ENCODE measurements around the gene MRM3. TPM values are rescaled to one million over a fixed set of nuclear protein-coding genes. Genes with fewer than 3 reads are reported as not detected.
"Not testable (repeated sequence)": the region's sequence is repeated elsewhere in the genome, so short reads cannot be mapped to it uniquely, and the experiment has no call there.

Gene MRM3
- polyA plus RNA-seq, 4 donors = 9.2 to 19.5 (median 14.5) TPM

DNA sequence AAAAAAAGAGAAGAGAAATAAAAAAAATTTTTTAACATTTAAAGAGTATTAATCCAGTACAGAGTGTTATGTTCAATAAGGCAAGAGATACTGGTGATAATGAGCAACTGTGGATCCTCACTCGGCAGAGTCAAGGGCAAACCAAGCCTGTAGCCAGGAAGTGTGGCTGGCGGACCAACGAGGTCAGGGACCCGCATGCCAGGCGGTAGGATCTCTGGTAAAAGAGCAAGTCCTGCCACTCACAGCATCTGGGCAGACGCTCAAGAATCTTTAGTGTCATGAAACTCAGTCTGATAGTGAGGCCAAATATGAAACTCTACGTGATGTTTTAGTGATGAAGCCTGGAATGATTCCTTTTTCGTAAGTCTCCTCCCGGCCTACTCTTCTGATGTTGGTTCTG lies 21.8 kb upstream of the MRM3 start:
- no peak for DNase-seq
- H3K36me3 ChIP-seq (ENCODE audit: control insufficient read depth in 3 of 3, insufficient read depth in 2 of 3, low read depth in 1 of 3, low read length in 3 of 3) = peaks cover 5 to 60% (median 8%) of the 10 kb centered on the region in 3 donors
- H3K27me3 ChIP-seq (ENCODE audit: control insufficient read depth in 3 of 3, insufficient read depth in 3 of 3, low read length in 3 of 3) = no peaks in the 10 kb centered on the region
- no peak overlapping the region for H3K4me3 ChIP-seq (ENCODE audit: low read depth in 1 of 3, low read length in 3 of 3)
- H3K9me3 ChIP-seq (ENCODE audit: control insufficient read depth in 2 of 2, insufficient read depth in 1 of 2, low read depth in 1 of 2, low read length in 1 of 2) = no peaks in the 10 kb centered on the region
- no peaks in the 10 kb centered on the region for H3K4me1 ChIP-seq (ENCODE audit: control insufficient read depth in 3 of 3, insufficient read depth in 2 of 3, low read depth in 1 of 3, low read length in 2 of 3)
- no peak overlapping the region for H3K27ac ChIP-seq (ENCODE audit: low read depth in 1 of 3, low read length in 2 of 3)
- no peak for FAIRE-seq
- WGBS, 3 donors = 89 to 91% (median 91%) methylated on average over 9 of the region's 9 CpGs

DNA sequence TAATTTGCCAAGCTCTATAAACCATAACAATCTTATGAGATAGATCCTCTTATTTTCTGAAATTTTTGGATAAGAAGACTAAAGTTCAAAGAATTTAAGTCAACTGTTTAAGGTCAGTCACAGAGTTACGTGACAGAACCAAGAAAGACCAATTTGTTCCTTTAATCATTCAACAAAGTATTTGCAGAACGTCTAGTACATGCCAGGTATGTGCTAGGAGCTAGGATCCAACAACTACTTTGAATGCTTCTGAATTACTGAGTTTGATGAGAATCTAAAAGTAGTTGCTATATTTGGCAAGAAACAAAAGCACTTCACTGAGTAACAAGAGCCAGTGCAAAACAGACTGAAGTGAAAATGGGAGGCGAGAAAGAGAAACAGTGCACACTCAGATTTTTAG lies 15.1 kb upstream of the MRM3 start:
- Histone ChIP-seq H3K27me3 (ENCODE audit: control insufficient read depth in 3 of 3, insufficient read depth in 3 of 3, low read length in 3 of 3) (no peaks in the 10 kb centered on the region), H3K36me3 (ENCODE audit: control insufficient read depth in 3 of 3, insufficient read depth in 2 of 3, low read depth in 1 of 3, low read length in 3 of 3) (peaks cover 12 to 59% (median 29%) of the 10 kb centered on the region in 3 donors), H3K9me3 (ENCODE audit: control insufficient read depth in 2 of 2, insufficient read depth in 1 of 2, low read depth in 1 of 2, low read length in 1 of 2) (no peaks in the 10 kb centered on the region), H3K4me1 (ENCODE audit: control insufficient read depth in 3 of 3, insufficient read depth in 2 of 3, low read depth in 1 of 3, low read length in 2 of 3) (no peaks in the 10 kb centered on the region), H3K4me3 (ENCODE audit: low read depth in 1 of 3, low read length in 3 of 3) (no peak overlapping the region), H3K27ac (ENCODE audit: low read depth in 1 of 3, low read length in 2 of 3) (no peak overlapping the region)
- DNase-seq (no peak), FAIRE-seq (no peak)
- WGBS, 3 donors = 78 to 81% (median 79%) methylated on average over 3 of the region's 3 CpGs

DNA sequence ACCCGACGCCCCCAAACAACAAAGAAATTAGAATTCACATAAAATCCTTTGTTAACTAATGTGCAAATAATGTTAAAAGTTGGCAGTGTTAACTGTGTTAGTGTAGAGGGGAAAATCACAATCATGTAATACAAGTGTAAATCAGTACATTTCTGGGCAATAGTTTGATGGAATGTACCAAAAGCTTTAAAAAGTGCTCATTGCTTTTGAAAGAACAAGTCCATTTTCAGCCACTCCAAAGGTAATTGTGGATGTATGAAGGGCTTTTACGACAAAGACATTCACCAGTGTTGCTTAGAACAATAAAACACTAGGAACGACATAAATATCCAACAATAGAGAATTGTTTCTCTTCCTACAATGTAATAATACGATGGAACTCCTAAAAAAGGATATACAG lies 9.1 kb upstream of the MRM3 start:
- Histone ChIP-seq H3K36me3 (ENCODE audit: control insufficient read depth in 3 of 3, insufficient read depth in 2 of 3, low read depth in 1 of 3, low read length in 3 of 3) (peaks cover 20 to 68% (median 49%) of the 10 kb centered on the region in 3 donors), H3K4me1 (ENCODE audit: control insufficient read depth in 3 of 3, insufficient read depth in 2 of 3, low read depth in 1 of 3, low read length in 2 of 3) (no peaks in the 10 kb centered on the region), H3K27me3 (ENCODE audit: control insufficient read depth in 3 of 3, insufficient read depth in 3 of 3, low read length in 3 of 3) (no peaks in the 10 kb centered on the region), H3K27ac (ENCODE audit: low read depth in 1 of 3, low read length in 2 of 3) (no peak overlapping the region), H3K9me3 (ENCODE audit: control insufficient read depth in 2 of 2, insufficient read depth in 1 of 2, low read depth in 1 of 2, low read length in 1 of 2) (no peaks in the 10 kb centered on the region), H3K4me3 (ENCODE audit: low read depth in 1 of 3, low read length in 3 of 3) (no peak overlapping the region)
- FAIRE-seq (no peak), DNase-seq (no peak)
- WGBS, 3 donors = 83 to 84% (median 83%) methylated on average over 5 of the region's 5 CpGs

DNA sequence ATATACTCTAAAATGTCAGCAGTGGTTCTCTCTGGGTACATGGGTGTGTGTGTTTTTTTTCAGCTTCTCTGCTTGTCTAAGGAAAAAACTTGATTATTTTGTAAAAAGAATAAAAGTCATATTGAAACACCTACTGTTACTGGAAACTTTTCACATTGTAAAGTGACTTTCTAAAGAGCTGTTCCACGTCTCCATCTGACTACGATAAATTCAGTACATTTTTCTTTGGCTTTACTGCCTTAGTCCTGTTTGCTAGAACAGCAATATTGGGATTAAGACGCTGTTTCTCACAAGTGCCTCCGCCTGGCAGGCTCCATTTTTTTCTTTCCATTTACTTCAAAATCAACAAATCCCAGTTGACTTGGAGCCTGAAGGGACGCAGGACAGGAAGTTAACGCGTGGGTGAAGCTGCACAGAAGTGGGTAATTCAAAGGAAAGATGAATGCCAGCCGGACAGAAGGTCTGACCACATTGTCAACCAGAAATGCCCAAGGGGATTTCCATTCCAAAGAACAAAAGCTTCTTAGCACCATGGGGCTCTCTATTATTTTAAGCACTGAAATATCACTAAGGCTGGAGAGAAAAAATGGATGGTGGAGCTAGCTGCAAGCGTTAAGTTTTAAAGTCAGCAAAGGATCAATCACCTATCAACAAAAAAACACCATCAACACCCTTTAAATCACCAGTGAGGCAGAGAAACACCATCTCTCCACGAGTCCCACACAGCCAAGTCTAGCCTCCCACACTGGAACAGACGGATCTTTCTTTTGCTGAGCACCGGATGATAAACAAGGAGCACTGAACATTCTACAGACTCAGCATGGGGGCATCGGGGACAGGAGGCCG lies 8.5 kb upstream of the MRM3 start:
- no peak for FAIRE-seq
- no peaks in the 10 kb centered on the region for H3K4me1 ChIP-seq (ENCODE audit: control insufficient read depth in 3 of 3, insufficient read depth in 2 of 3, low read depth in 1 of 3, low read length in 2 of 3)

DNA sequence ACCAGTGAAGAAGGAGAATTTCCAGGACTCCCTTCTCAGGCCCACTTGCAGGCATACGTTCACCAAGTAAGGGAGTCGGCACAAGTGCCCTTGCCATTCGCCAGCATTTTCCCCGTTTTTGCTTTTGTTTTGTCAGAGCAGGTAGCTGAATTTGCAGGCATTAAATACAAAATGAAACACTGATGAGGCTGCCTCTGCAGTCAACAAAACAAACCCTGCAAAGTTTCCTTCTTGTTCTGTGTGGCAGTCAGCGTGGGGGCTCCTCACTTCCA lies 7.9 kb upstream of the MRM3 start:
- FAIRE-seq = no peak
- H3K27me3 ChIP-seq (ENCODE audit: control insufficient read depth in 3 of 3, insufficient read depth in 3 of 3, low read length in 3 of 3) = no peaks in the 10 kb centered on the region
- H3K4me1 ChIP-seq (ENCODE audit: control insufficient read depth in 3 of 3, insufficient read depth in 2 of 3, low read depth in 1 of 3, low read length in 2 of 3) = no peaks in the 10 kb centered on the region
- no peak for DNase-seq
- peaks cover 22 to 66% (median 51%) of the 10 kb centered on the region in 3 donors for H3K36me3 ChIP-seq (ENCODE audit: control insufficient read depth in 3 of 3, insufficient read depth in 2 of 3, low read depth in 1 of 3, low read length in 3 of 3)
- no peak overlapping the region for H3K27ac ChIP-seq (ENCODE audit: low read depth in 1 of 3, low read length in 2 of 3)
- 87 to 93% (median 92%) methylated on average over 5 of the region's 5 CpGs for WGBS, 3 donors
- H3K9me3 ChIP-seq (ENCODE audit: control insufficient read depth in 2 of 2, insufficient read depth in 1 of 2, low read depth in 1 of 2, low read length in 1 of 2) = no peaks in the 10 kb centered on the region
- H3K4me3 ChIP-seq (ENCODE audit: low read depth in 1 of 3, low read length in 3 of 3) = no peak overlapping the region

More for the DNA sequence above, 8.5 kb upstream of the MRM3 start:
- Histone ChIP-seq H3K9me3 (ENCODE audit: control insufficient read depth in 2 of 2, insufficient read depth in 1 of 2, low read depth in 1 of 2, low read length in 1 of 2) (no peaks in the 10 kb centered on the region), H3K27me3 (ENCODE audit: control insufficient read depth in 3 of 3, insufficient read depth in 3 of 3, low read length in 3 of 3) (no peaks in the 10 kb centered on the region), H3K36me3 (ENCODE audit: control insufficient read depth in 3 of 3, insufficient read depth in 2 of 3, low read depth in 1 of 3, low read length in 3 of 3) (peaks cover 22 to 67% (median 54%) of the 10 kb centered on the region in 3 donors), H3K4me3 (ENCODE audit: low read depth in 1 of 3, low read length in 3 of 3) (no peak overlapping the region), H3K27ac (ENCODE audit: low read depth in 1 of 3, low read length in 2 of 3) (no peak overlapping the region)
- DNase-seq = no peak
- WGBS, 3 donors = 75 to 88% (median 80%) methylated on average over 14 of the region's 14 CpGs

DNA sequence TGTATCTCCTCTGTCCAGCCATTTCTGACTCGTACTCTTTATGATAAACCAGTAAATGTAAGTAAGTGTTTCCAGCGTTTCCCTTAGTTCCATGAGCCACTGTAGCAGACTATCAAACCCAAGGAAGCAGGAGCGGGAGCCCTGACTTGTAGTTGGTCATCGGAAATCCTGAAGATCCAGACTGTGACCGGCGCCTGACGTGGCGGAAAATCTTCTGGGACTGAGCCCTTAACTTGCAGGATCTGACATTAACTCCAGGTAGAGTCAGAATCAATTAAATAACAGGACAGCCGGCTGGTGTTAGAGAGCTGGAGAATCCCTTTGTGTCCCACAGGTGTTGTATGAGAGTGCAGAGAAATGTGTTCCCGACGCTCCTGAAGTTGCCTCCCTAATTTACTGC lies 4.1 kb upstream of the MRM3 start:
- DNase-seq (no peak), FAIRE-seq (no peak)
- Histone ChIP-seq H3K4me1 (ENCODE audit: control insufficient read depth in 3 of 3, insufficient read depth in 2 of 3, low read depth in 1 of 3, low read length in 2 of 3) (peaks cover 2 to 6% (median 5%) of the 10 kb centered on the region in 3 donors), H3K36me3 (ENCODE audit: control insufficient read depth in 3 of 3, insufficient read depth in 2 of 3, low read depth in 1 of 3, low read length in 3 of 3) (peaks cover 14 to 47% (median 36%) of the 10 kb centered on the region in 3 donors), H3K9me3 (ENCODE audit: control insufficient read depth in 2 of 2, insufficient read depth in 1 of 2, low read depth in 1 of 2, low read length in 1 of 2) (no peaks in the 10 kb centered on the region), H3K27me3 (ENCODE audit: control insufficient read depth in 3 of 3, insufficient read depth in 3 of 3, low read length in 3 of 3) (no peaks in the 10 kb centered on the region), H3K4me3 (ENCODE audit: low read depth in 1 of 3, low read length in 3 of 3) (no peak overlapping the region), H3K27ac (ENCODE audit: low read depth in 1 of 3, low read length in 2 of 3) (no peak overlapping the region)
- 93 to 96% (median 95%) methylated on average over 11 of the region's 11 CpGs for WGBS, 3 donors

DNA sequence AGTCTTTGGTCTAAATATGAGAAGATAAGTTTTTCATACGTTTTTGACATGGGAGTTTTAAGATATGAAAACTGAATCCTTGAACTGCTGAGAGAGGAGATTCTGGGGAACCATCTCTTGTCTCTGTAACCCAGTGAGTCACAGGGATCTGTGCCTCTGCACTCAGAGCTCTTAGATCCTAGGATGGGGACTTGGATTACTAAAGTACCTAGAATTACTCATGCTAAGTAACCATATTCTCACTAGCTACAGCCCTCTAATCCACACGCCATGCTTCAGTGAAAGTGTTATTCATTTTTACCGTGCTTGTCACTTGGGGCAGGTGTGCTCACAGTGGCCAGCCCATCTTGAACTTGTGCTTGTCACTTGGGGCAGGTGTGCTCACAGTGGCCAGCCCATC lies 2.0 kb downstream of the MRM3 start:
- H3K27ac ChIP-seq (ENCODE audit: low read depth in 1 of 3, low read length in 2 of 3) = no peak overlapping the region
- peaks cover 0 to 29% (median 1%) of the 10 kb centered on the region in 3 donors for H3K36me3 ChIP-seq (ENCODE audit: control insufficient read depth in 3 of 3, insufficient read depth in 2 of 3, low read depth in 1 of 3, low read length in 3 of 3)
- FAIRE-seq (no peak), DNase-seq (no peak)
- peaks cover 4 to 9% (median 5%) of the 10 kb centered on the region in 3 donors for H3K4me1 ChIP-seq (ENCODE audit: control insufficient read depth in 3 of 3, insufficient read depth in 2 of 3, low read depth in 1 of 3, low read length in 2 of 3)
- no peaks in the 10 kb centered on the region for H3K9me3 ChIP-seq (ENCODE audit: control insufficient read depth in 2 of 2, insufficient read depth in 1 of 2, low read depth in 1 of 2, low read length in 1 of 2)
- 54 to 70% (median 70%) methylated on average over 3 of the region's 3 CpGs for WGBS, 3 donors
- no peak overlapping the region for H3K4me3 ChIP-seq (ENCODE audit: low read depth in 1 of 3, low read length in 3 of 3)
- no peaks in the 10 kb centered on the region for H3K27me3 ChIP-seq (ENCODE audit: control insufficient read depth in 3 of 3, insufficient read depth in 3 of 3, low read length in 3 of 3)

DNA sequence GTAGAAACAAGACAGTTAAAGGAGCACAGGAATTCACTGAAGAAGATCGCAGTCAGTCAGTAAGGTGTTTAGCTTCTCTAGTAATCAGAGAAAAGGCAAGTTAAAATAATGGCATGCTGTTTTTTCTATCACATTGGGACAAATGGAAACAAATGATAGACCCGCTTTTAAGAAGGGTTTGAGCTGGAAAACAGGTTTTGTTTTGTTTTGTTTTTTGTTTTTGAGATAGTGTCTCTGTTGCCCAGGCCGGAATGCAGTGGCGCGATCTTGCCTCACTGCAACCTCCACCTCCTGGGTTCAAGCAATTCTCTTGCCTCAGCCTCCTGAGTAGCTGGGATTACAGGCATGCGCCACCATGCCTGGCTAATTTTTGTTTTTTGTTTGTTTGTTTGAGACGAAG lies 3.7 kb downstream of the MRM3 start:
- not testable (repeated sequence) for H3K27me3 ChIP-seq (ENCODE audit: control insufficient read depth in 3 of 3, insufficient read depth in 3 of 3, low read length in 3 of 3); H3K4me3 ChIP-seq (ENCODE audit: low read depth in 1 of 3, low read length in 3 of 3); FAIRE-seq; H3K27ac ChIP-seq (ENCODE audit: low read depth in 1 of 3, low read length in 2 of 3); DNase-seq; H3K9me3 ChIP-seq (ENCODE audit: control insufficient read depth in 2 of 2, insufficient read depth in 1 of 2, low read depth in 1 of 2, low read length in 1 of 2); H3K4me1 ChIP-seq (ENCODE audit: control insufficient read depth in 3 of 3, insufficient read depth in 2 of 3, low read depth in 1 of 3, low read length in 2 of 3)
- 90 to 97% (median 95%) methylated on average over 7 of the region's 7 CpGs for WGBS, 3 donors
- H3K36me3 ChIP-seq (ENCODE audit: control insufficient read depth in 3 of 3, insufficient read depth in 2 of 3, low read depth in 1 of 3, low read length in 3 of 3) = peaks cover 0 to 39% (median 7%) of the 10 kb centered on the region in 3 donors

All from small intestine (tissue), 7 donors.